Suprapubic skin (tissue), 4 donors: ENCODE measurements around the gene DGUOK. TPM values are rescaled to one million over a fixed set of nuclear protein-coding genes. Genes with fewer than 3 reads are reported as not detected.

Experiments
- DNase-seq, 2 donors: peaks; one replicate each; pipeline ENCODE4 v3.0.0-alpha.2; 2019; ENCODE audit warnings: low spot score in 2 of 2
- H3K27ac ChIP-seq: fragments of 200-600 bp; sonication (generic); one replicate; pipeline ENCODE4 v1.5.1; 2019
- H3K27me3 ChIP-seq: fragments of 200-600 bp; sonication (generic); one replicate; pipeline ENCODE4 v1.5.1; 2019
- H3K36me3 ChIP-seq: fragments of 200-600 bp; sonication (generic); one replicate; pipeline ENCODE4 v1.5.1; 2019
- H3K4me1 ChIP-seq: fragments of 200-600 bp; sonication (generic); one replicate; pipeline ENCODE4 v1.5.1; 2019
- H3K4me3 ChIP-seq: fragments of 200-600 bp; sonication (generic); one replicate; pipeline ENCODE4 v1.5.1; 2019; ENCODE audit warnings: mild to moderate bottlenecking
- H3K9me3 ChIP-seq: fragments of 200-600 bp; sonication (generic); one replicate; pipeline ENCODE4 v1.5.1; 2019
- CTCF ChIP-seq, 2 donors: fragments of 200-600 bp in 1 of 2; fragments of 450-650 bp in 1 of 2; sonication (generic) in 1 of 2; IDR thresholded peaks; one replicate each; pipeline ENCODE4 v1.5.1; 2016 to 2019; ENCODE audit warnings: antibody characterized with exemption in 2 of 2, mild to moderate bottlenecking in 1 of 2, moderate library complexity in 1 of 2
- EP300 ChIP-seq: sonication (generic); formaldehyde crosslinking; IDR thresholded peaks from one replicate; pipeline ENCODE4 v1.6.1; 2017; ENCODE audit warnings: antibody characterized with exemption
- POLR2A ChIP-seq, 2 donors: fragments of 450-650 bp; IDR thresholded peaks; one replicate each; pipeline ENCODE4 v1.6.1; 2017; ENCODE audit warnings: antibody characterized with exemption in 2 of 2, mild to moderate bottlenecking in 2 of 2, moderate library complexity in 2 of 2
- POLR2AphosphoS5 ChIP-seq, 3 donors: sonication (generic); formaldehyde crosslinking; IDR thresholded peaks; one replicate each; pipeline ENCODE4 v1.6.1; 2017; ENCODE audit warnings: antibody characterized with exemption in 3 of 3
- WGBS: methylation state at CpG from one replicate; pipeline ENCODE4 v1.1.5; 2018; 5-methylcytosine and 5-hydroxymethylcytosine counted together
- total RNA-seq, 4 donors: library from RNA; depleted of rRNA; stranded (reverse); fragments of >200 nt; gene quantifications; one replicate each; pipeline ENCODE4 v1.1.0, GENCODE V29; 2016

Gene DGUOK
- total RNA-seq, 4 donors from 2014 or later = 26.2 to 74.9 (median 48.1) TPM

GRCh38 chr2:73888388-73888787, 38.3 kb upstream of the DGUOK start:
- H3K4me3 ChIP-seq = no peak overlapping the region
- 83% methylated on average over 2 of the region's 2 CpGs for WGBS
- no peaks in the 10 kb centered on the region for H3K4me1 ChIP-seq
- no peak overlapping the region for H3K27ac ChIP-seq
- H3K36me3 ChIP-seq = no peaks in the 10 kb centered on the region
- TF ChIP-seq POLR2A (IDR thresholded peaks at IDR 0.05) (no peak), CTCF (IDR thresholded peaks at IDR 0.05) (no peak), POLR2AphosphoS5 (IDR thresholded peaks at IDR 0.05) (no peak), EP300 (no peak)
- no peaks in the 10 kb centered on the region for H3K9me3 ChIP-seq
- no peak for DNase-seq
- no peaks in the 10 kb centered on the region for H3K27me3 ChIP-seq

GRCh38 chr2:73889206-73889605, 37.5 kb upstream of the DGUOK start:
- H3K4me1 ChIP-seq = no peaks in the 10 kb centered on the region
- H3K4me3 ChIP-seq = no peak overlapping the region
- WGBS = 70% methylated on average over 5 of the region's 5 CpGs
- H3K9me3 ChIP-seq = no peaks in the 10 kb centered on the region
- no peak for TF ChIP-seq EP300
- no peak for TF ChIP-seq POLR2A (IDR thresholded peaks at IDR 0.05)
- no peak for TF ChIP-seq CTCF (IDR thresholded peaks at IDR 0.05)
- TF ChIP-seq POLR2AphosphoS5 (IDR thresholded peaks at IDR 0.05) = no peak
- no peak overlapping the region for H3K27ac ChIP-seq
- H3K27me3 ChIP-seq = no peaks in the 10 kb centered on the region
- no peaks in the 10 kb centered on the region for H3K36me3 ChIP-seq
- no peak for DNase-seq

- TF ChIP-seq EP300 (no peak), POLR2AphosphoS5 (IDR thresholded peaks at IDR 0.05) (no peak), POLR2A (IDR thresholded peaks at IDR 0.05) (no peak), CTCF (IDR thresholded peaks at IDR 0.05) (no peak)
- no peak for DNase-seq
- Histone ChIP-seq H3K27ac (no peak overlapping the region), H3K4me3 (no peak overlapping the region), H3K36me3 (no peaks in the 10 kb centered on the region), H3K9me3 (no peaks in the 10 kb centered on the region), H3K27me3 (no peaks in the 10 kb centered on the region), H3K4me1 (no peaks in the 10 kb centered on the region)
- 83% methylated on average over 9 of the region's 9 CpGs for WGBS
Measured at GRCh38 chr2:73890301-73891092, 36.2 kb upstream of the DGUOK start.

GRCh38 chr2:73891276-73891901, 35.3 kb upstream of the DGUOK start:
- 97% methylated on average over 4 of the region's 5 CpGs for WGBS
- DNase-seq = peak in 1 of 2 donors; percentile 65
- Histone ChIP-seq H3K36me3 (no peaks in the 10 kb centered on the region), H3K4me1 (peaks cover 2% of the 10 kb centered on the region), H3K9me3 (no peaks in the 10 kb centered on the region), H3K27ac (no peak overlapping the region), H3K4me3 (no peak overlapping the region), H3K27me3 (no peaks in the 10 kb centered on the region)
- TF ChIP-seq CTCF (IDR thresholded peaks at IDR 0.05) = no peak
- no peak for TF ChIP-seq POLR2AphosphoS5 (IDR thresholded peaks at IDR 0.05)
- TF ChIP-seq POLR2A (IDR thresholded peaks at IDR 0.05) = no peak
- TF ChIP-seq EP300 = no peak

GRCh38 chr2:73892631-73893329, 33.9 kb upstream of the DGUOK start, which contains the start of gene ACTG2:
ACTG2 (plus strand) TSS chr2:73893008; CDS start chr2:73901312, 8,304 bp downstream.
- no peak within 1 kb of the TSS for H3K4me3 ChIP-seq
- no peak within 1 kb of the TSS for H3K27ac ChIP-seq
- no peaks in the 10 kb centered on the region for H3K36me3 ChIP-seq
- DNase-seq = peak in 1 of 2 donors; percentile 53
- peaks cover 14% of the 10 kb centered on the region for H3K4me1 ChIP-seq
- 81% methylated on average over 12 of the region's 15 CpGs for WGBS
- TF ChIP-seq CTCF (IDR thresholded peaks at IDR 0.05) (no peak), POLR2A (IDR thresholded peaks at IDR 0.05) (no peak), POLR2AphosphoS5 (IDR thresholded peaks at IDR 0.05) (no peak), EP300 (no peak)
- H3K27me3 ChIP-seq = no peaks in the 10 kb centered on the region
- no peaks in the 10 kb centered on the region for H3K9me3 ChIP-seq
